ENCODE measurements around the gene RAB4A.

Gene RAB4A

DNA sequence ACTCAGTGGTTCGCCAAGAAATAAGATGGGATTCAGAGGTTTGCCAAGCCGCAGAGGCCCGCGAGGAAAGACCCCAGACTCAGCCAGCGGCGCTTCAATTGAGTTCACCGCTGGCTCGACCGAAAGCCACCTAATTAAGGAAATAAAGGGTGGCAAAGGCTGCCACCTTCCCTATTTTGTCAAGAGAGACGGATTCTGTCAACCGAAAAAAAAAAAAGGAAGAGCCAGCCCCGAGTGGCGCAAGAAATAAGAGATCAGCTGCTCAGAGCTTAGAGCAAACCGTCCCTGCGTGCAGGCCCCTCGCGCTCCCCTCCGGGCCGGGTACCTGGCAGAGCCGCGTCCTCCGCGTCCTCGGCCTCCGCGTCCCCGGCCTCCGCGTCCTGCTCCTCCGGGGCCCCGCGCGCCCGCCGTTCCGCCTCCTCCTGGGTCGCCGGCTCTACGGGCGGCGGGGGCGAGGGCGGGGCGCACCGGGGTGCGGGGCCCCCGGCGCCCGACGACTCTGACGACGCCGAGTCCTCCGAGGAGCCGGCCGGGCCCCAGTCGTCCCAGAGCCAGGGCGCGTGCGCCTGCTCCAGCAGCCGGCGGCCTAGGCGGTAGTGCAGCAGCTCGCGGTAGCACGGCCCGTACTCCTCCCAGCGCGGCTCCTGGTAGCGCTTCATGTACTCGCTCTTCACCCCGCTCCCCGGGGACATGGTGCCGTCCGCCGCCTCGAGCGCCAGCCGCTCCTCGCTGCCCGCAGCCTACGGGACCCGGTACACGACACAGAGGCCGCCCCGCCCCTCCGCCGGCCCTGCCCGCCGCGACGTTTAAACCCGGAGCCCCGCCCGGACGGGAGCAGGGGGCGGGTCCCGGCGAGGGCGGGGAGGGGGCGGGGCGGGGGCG, 71.1 kb downstream of the RAB4A start:
- DNase-seq: no peak

- peak; percentile 92 for DNase-seq
These were observed 72.0 kb downstream of the RAB4A start, which contains the start of gene CCSAP for GRCh38 chr1:229342656-229343569. Gene CCSAP, minus strand, starts transcription at chr1:229343047. Its CDS starts 582 bp downstream, at chr1:229342465.

DNA sequence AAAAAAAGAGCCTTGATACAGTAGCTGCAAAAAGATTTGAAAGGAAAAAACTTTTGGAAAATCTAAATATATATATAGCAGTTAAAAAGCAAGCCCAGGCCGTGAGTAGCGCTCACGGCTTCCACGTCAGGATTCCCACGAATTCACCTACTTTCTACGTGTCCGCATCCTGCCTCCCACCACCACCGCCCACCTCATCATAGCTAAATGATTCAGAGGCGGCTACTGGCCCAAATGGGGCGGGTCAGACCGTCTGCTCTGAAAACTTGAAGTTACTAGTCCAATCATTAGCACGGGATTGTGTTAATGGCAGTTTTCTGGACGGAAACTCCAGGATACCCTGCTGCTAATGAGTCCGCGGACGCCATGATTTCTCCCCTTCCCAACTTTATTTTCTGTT, 73.2 kb downstream of the RAB4A start:
- no peak for DNase-seq

DNA sequence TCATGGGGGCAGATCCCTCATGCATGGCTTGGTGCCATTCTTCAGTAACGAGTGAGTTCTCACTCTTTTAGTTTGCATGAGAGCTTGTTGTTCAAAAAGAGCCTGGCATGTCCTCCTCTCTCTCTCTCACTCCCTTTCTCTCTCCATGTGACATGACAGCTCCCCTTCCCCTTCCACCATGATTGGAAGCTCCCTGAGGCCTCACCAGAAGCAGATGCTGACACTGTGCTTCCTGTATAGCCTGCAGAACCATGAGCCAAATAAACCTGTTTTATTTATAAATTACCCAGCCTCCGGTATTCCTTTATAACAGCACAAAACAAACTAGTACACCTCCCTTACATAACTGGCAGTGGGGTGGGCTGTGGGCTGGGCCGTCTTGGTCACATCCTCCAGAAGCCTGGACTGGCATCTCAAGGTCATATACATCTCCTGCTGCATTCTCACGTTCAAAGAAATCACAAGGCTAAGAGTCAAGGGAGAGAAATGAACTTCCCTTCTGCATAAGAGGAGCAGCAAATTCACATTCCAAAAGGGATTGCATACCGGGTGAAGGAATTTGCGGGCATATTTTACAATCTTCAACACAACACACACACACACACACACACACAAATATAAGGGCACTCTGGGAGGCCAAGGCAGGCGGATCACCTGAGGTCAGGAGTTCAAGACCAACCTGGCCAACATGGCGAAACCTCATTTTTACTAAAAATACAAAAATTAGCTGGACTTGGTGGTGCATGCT, 74.2 kb downstream of the RAB4A start:
- no peak for DNase-seq

GRCh38 chr1:229347528-229347927, 76.6 kb downstream of the RAB4A start:
- DNase-seq: no peak

DNA sequence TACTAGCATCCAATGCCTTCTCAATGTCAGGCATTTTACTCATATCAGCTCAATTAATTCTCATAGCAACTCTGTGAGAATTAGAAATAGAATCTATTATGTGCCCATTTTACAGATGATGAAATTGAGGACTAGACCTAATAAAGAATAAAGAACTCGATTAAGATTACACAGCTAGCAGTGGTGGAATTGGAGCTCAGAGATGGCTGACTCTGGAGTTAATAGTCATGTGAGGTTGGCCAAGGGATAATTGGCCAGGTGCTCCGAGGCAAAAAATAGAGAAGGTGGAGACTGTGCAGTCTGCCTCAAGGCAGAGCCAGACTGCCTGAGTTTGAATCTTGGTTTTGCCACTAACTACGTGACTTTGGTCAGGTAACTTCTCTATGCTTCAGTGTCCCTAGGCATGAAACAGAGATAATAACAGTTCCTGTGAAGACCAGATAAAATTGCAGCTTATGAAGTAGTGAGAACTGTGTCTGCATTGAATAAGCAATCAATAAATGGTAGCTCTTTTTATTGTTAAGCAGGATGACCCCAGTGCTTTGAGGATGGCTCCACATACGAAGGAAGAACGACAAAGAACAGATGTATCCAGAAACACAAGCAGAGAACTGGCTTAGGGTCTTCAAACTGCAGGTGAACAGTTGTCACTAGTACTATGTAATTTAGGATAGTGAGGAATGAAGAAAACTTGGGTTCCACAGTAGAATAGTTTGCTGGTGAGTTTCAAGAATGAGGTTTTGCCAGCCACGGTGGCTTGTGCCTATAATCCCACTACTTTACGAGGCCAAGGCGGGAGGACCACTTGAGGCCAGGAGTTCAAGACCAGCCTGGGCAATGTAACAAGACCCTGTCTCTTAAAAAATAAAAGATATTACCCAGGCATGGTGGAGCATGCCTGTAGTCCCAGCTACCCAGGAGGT, 78.8 kb downstream of the RAB4A start:
- peak; percentile 57 for DNase-seq

DNA sequence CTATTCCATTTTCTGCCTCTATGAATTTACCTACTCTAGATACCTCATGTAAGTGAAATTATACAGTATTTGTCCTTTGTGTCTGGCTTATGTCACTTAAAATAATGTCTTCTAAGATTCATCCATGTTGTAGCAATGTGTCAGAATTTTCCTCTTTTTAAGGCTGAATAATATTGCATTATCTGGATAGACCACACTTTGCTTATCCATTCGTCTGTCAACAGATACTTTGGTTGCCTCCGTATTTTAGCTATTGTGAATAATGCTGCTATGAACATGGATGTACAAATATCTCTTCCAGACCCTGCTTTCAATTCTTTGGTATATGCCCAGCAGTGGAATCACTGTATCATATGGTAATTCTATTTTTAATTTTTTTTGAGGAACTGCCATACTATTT, 82.1 kb downstream of the RAB4A start:
- DNase-seq: no peak

DNA sequence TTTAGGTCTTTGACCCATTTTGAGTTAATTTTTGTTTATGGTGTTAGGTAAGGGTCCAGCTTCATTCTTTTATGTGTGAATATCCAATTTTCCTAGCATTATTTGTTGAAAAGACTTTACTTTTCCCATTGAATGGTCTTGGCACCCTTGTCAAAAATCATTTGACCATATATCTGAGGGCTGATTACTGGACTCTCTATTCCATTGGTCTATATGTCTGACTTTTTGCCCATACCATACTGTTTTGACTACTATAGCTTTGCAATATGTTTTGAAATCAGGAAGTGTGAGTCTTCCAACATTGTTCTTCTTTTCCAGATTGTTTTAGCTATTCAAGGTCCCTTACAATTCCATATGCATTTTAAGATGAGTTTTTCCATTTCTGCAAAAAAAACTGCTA, 83.3 kb downstream of the RAB4A start:
- no peak for DNase-seq
